Activated CD4-positive, CD25-positive, alpha-beta regulatory T cell (primary cell): Measurements from ENCODE around the gene CCDC141.

Source experiments
- DNase-seq, 4 experiments: peaks; one replicate each; lab custom pipeline; 2025; lab: John Stamatoyannopoulos, UW

The CCDC141 gene

DNA sequence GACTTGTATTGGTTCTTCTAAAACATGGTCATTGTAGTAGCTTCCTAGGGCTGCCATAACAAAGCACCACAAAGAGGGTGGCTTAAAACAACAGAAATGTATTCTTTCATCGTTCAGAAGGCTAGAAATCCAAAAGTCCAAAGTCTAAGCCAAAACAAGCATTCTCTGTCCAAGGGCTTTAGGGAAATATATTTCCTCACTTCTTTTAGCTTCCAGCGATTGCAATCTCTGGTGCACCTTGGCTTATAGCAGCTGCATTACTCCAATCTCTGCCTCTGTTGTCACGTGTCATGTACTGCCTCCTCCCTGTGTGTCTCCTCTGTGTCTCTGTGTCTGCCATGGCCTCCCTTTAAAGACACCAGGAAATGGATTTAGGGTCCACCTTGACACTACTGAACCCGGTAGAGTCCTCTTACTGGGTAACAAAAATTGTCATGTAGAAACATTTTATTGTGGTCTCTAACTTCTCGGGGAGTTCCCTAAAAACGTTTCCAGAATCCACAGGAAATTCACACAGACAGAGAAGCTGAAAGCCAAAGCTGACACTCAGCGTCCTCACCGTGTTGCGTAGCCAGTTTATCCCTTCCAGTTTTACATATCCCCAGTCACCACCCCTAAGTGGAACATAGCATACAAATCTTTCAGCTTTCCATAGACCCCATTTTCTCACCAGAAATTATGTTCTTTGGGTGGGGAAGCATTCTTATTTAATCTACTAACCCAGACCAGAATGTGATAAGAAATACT is 222.0 kb downstream of the CCDC141 start:
- no peak for DNase-seq

DNA sequence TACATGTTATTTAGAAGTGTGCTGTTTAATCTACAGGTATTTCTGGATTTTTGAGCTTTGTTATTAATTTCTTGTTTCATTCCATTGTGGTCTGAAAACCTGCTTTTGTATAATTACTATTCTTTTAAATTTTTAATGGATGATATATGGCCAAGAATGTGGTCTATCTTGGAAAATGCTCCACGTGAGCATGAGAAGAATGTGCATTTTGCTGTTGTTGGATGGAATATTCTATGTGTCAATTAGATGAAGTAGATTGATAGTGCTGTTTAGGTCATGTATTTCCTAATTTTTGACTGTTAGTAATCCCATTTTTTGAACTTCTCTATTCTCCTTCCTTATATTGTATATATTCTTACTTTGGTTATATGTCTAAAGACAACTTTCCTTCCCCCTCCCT is 222.8 kb downstream of the CCDC141 start:
- no peak for DNase-seq

DNA sequence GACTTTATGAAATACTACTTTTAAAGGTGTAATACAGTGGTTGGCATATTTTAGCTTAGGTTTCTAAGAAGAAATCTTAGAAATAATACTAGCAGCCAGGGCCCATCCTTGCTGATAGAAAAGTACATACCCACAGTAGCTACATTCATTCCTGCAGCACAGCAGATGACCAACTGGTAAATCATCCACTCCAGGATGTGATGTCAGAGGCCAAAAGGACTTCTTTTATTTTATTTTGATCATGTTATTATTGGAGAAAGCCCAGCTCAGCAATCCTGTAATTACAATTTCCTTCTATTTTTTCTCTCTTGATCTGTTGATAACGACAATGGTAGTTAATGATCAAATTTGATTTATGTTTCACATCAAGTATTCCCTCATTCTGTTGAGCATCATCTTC is 224.8 kb downstream of the CCDC141 start:
- no peak for DNase-seq

DNA sequence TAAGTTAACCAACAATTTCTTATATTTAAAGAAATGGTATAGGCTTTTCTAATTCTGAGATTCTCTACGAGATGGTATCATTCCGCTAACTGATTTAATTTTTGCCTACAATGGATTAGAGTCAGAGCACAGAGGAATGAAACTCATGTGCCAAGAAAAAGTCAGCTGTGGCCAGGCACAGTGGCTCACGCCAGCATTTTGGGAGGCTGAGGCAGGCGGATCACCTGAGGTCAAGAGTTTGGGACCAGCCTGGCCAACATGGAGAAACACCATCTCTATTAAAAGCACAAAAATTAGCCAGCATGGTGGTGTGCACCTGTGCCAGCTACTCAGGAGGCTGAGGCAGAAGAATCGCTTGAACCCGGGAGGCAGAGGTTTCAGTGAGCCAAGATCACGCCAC is 225.8 kb downstream of the CCDC141 start:
- no peak for DNase-seq

DNA sequence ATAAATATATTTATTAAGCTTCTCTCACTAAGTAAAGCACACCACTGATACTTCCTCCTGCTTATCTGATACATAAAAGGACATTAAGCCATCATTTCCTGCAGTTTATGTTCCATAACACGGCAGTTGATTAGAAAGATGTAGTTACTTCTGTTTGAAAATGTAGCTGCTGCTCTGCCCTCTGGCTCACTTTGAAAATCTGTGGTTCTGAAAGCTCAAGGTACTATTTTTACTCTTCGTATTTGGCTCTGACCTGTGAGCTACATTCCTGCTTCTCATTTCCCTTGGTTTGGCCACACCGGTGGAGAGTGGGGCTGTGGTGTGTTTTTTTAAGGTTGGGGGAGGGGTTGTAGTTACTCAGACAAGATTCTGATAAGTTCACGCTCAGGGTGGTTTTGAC is 229.9 kb downstream of the CCDC141 start:
- DNase-seq: no peak

DNA sequence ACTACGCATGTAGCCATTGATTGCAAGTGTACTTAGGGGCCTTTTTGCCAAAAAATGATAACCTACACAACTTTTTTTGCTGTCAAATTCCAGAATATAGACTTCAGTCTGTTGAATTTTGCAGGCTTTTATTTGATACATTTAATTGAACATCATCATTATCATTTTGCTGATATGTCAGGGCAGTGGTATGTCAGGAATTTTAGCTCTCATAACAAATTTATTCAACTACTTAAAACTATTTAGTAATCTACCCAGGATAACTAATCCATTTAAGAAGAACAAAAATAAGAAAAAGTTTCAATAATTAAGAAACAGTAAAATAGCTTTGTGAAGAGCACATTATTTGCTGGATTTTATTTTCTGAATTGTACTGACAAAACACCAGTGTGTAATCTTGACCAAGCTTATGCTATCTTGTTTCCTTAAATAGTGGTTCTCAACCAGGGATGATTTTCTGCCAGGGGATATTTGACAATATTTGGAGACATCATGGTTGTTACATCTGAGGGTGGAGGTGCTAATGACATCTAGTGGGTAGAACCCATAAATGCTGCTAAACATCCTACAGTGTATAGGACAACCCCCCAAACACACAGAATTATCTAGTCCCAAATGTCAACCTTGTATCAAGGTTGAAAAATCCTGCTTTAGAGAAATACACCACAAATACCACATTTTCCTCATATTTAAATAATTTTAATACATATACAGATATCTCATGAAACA is 230.6 kb downstream of the CCDC141 start:
- DNase-seq: no peak

DNA sequence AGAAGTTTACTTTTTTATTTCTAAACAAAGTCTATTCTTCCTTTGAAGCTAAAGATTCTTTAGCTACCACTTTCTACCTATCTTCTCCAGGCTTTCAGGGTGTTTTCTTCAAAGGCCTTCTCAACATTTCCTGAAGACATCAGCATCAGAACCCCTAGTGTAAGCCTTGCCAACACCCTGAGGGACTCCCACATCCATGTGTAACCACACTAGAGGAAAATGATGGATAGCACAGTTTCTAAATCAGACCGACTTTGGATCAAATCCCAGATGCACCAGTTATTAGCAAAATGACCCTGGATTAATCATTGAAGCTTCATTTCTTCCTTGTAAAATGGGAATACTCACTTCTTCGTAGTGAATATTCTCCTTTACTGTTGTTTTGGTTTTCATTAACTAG is 238.0 kb downstream of the CCDC141 start:
- DNase-seq: no peak

DNA sequence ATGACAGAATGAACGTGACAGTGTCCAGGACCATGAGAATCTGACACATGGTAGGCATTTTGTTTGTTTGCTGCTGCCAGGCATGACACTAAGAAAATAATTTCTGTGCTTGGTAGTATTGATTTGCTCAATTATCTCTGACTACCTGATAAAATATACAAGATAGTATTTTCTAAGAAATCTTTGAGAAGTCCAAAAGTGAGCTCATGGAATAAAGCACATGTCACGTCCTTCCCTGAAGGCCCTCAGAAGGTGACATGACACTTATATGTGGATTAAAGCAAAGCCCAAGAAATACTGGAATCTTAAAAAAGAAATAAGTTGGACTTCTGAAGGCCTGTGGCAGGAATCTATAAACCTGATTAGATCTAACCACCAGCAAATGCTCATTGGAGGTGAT is 238.9 kb downstream of the CCDC141 start:
- DNase-seq: no peak

DNA sequence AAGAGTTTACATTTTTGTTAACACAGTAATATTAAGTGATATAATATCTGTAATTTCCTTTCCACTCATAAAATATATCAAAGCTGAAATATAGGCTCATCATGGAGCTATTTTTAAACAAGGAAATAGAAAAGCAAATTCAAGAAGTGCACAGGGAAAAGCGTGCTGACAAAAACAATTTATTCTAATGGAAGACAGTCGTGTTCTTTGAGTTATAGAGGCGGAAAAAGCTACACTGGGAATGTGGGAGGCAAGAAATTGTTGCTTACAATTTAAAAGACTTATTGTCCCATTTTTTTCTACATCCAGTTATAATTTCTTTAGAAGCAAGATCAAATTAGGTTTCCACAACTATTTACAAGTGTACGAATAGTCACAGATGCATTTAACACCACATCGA is 239.5 kb downstream of the CCDC141 start:
- DNase-seq: no peak

DNA sequence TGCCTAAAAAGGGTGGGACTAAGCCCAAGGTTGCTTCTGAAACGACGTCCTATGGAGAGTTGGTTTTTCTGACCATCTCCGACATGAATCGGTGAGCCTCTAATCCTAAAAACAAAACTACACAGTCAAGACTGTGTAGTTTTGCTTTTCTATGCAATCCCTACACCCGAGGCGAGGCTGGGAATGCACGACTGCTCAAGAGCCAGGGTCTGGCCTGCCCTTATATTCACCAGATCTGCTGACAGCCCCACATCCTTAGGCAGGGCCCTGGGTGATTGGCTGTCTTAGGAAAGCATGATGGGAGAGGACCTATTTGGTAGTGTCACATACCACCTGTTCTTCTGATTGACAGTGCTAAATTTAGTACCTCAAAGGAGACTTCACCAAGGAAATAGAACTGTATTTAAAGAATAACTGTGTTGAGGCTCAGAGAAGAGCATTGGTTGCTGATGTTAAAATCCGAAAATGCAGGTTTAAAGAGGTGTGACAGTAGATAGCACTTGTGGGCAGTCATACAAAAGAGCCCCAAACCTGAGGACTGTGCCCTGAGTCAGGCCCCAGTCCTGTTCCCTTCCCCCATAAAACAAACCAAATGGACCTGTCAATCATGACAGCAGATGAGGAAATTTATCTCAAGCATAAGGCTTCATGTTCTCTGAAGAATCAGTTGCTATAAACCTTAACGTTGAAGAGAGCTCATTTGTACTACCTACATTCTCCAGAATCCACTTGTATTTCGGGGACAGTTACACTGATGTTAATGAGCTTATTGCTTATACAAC is 242.5 kb downstream of the CCDC141 start, which contains the start of gene TTN:
Gene TTN, minus strand, starts transcription at position 197 of the 782 bp plus-strand sequence. CDS start 2,781 bp downstream, outside the sequence.
- no peak for DNase-seq

DNA sequence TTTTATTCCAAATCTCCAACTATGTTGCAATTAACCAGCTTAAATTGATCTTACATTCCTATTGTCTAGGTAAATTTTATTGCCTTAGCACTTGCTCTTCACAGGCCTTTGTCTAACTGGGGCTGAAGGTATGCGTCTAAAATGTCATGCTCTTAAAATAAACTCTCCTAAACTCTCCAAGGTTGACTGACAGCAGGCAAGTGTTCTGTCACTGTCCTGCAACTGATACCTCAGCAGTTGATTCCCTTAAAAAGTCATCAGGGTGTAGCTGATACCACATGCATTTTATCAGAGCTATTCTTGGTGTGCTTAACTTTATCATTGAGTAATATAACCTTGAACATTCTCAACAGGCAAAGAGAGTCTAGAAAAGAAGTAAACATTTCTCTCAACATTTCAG is 243.4 kb downstream of the CCDC141 start:
- DNase-seq: no peak

DNA sequence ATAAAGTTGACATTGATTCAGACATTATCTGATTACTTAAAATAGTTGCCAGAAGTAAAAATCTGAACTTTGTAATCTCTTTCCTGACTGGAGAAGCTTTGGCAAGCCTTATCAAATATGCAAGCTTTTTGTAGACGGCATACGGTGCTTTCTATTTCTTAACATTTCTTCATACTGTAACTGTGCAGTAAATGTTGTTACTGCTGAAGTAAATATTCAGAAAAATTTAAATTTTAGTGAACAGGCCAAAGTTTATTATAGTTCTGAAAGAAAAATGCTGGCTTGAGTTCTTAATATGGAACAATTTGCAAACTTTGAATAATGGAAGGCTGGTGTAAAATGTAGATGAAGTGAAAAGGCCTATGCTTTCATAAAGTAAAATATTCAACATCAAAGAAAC is 244.5 kb downstream of the CCDC141 start:
- no peak for DNase-seq

DNA sequence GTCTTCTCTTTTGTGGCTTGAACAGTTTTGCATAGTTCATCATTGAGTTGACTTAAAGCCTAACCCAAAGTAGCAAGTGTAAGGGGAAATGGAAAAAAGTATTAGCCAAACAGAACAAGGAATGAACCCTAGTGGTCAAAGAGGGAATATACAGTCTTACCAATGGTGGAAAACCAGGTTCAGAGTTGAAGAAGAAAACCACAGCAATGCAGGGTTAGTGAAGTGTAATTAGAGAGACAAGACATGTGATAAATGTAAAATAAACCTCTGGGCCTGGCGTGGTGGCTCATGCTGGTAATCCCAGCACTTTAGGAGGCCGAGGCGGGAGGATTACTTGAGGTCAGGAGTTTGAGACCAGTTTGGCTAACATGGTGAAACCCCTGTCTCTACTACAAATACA is 245.1 kb downstream of the CCDC141 start:
- no peak for DNase-seq

DNA sequence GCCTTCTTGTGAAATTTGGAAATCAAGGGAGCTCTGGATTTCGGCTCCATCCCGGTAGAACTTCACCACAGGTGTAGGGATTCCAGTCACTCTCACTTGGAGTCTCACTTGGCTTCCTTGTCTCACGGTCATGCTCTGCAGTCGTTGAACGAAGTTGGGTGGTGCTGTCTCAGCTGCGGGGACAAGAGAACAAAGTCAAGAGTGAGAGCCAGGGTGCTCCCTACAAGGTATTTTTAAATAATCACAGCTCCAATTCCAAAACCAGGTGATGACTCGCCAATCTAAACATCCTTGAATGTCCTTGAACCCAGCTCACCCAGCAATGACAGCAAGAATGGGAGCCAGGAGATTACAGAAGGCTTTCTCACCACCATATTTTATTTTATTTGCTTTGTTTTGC is 249.4 kb downstream of the CCDC141 start:
- DNase-seq: no peak

DNA sequence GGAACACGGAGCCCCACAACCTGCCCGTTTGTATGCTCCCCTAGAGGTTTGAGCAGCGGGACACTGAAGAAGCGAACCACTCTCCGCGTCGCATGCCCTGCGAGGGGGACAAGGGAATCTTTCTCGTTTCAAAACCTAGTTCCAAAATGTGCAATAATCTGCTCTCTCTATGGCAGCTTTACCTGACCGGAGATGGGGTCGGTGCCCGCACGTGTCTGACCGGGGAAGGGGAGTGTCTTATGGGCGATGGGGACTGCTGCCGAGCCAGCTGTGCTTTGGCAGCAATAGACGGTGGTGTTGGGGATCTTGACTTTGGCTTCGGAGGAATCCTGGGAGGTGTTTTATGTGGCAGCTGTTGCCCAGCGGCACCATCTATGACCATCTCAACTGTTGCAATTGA is 250.6 kb downstream of the CCDC141 start:
- DNase-seq: no peak

DNA sequence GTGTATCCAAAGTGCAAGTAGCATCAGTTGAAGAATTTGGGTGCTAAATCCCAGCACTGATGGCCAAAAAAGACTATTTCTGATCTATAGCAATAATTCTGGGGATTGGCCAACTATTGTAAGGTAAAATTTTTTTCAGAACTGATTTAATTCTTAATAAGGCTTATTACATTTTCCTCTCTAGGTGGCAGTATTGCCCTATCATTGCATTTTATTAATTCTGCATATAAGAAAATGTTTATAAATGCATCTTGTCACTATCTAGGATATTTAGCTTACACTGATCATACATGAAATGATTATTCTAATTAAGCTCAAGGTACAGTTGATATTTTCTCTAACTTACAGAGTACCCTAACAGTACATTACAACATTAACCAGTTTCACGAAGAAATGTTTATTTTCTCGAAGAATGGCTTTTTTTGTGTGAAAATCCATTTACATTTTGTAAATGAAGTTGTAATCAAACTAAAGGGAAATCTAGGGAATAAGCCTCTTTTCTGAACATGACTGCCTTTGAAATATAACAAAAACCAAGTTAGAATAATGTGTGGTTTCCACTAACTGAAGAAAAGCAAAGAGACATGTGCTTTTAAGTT is 253.8 kb downstream of the CCDC141 start:
- no peak for DNase-seq

DNA sequence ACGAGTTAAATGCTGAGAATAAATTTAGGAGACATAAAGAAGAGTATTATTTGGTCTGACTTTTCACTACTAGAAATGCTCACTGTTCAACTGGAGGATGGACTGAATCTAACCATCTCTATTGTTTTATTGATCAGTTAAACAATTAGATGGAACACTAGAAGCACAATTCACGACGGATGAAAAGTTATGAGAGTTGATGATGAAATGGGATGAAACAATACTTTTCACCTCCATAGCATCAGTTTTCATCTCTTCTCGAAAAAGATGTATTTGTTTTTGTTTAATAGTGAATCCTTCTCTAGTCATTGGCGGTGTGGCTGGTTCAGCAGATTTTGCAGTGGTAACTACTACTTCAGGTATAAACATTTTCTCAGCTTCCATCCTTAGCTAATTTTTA is 262.0 kb downstream of the CCDC141 start:
- no peak for DNase-seq

DNA sequence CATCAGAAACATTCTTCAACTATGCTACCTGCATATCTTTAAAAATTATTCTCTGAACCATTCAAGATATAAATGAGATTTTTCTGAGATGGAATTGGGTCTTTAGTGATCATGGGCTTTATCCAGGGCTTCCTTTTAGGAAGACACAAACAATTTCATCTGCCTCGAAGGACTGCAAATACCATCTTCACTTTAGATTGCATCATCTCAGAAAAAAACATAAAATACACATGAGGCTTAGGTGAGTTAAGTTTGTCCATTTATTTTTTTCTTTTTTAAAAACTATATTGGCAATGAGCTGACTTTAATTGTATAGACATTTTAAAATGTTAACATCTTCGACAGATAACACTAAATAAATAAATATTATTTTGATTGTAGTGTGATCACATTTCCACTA is 262.8 kb downstream of the CCDC141 start:
- DNase-seq: no peak

DNA sequence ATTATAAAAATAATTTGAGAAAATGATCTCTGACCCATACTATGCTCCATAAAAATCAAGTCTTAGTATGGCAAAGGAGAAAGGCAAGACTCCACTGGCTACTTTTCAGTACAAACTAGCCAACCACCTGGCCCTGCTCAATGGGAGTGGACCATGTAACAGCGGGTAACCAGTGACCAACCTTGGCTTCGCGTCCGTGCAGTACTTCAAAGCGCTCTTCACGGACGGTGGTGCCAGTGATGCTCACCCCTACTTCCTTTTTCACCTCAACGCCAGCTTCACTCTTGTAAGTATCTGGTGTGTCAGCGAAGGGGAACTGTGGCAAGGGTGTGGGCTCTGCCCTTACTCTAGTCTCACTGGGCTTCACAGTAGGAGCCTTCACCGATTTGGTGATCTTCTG is 266.0 kb downstream of the CCDC141 start:
- no peak for DNase-seq

DNA sequence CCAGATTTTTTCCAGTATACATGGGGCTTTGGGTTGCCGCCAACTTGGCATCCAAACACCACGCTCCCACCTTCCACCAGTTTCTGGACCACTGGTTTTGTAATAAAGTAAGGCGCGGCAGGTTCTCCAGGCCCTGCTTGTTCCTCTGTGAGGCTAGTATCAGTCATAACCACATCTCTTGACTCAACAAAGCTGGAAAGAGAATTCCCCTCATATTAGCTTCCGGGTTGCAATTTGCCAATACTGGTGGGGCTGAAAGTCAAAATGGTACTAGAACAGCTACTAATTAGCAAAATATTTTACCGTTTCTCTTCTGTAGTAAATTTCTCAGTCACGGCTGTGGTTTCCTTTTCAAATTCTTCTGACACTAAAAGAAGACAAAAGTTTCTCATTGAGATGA is 267.7 kb downstream of the CCDC141 start:
- no peak for DNase-seq
